ENCODE results near the gene GPX3. TPM values are rescaled to one million over a fixed set of nuclear protein-coding genes. Genes with fewer than 3 reads are reported as not detected.

The GPX3 gene
- polyA plus RNA-seq, 1 of the 3 experiments (the other 2 are of a cell fraction), result 3.2 TPM

DNA sequence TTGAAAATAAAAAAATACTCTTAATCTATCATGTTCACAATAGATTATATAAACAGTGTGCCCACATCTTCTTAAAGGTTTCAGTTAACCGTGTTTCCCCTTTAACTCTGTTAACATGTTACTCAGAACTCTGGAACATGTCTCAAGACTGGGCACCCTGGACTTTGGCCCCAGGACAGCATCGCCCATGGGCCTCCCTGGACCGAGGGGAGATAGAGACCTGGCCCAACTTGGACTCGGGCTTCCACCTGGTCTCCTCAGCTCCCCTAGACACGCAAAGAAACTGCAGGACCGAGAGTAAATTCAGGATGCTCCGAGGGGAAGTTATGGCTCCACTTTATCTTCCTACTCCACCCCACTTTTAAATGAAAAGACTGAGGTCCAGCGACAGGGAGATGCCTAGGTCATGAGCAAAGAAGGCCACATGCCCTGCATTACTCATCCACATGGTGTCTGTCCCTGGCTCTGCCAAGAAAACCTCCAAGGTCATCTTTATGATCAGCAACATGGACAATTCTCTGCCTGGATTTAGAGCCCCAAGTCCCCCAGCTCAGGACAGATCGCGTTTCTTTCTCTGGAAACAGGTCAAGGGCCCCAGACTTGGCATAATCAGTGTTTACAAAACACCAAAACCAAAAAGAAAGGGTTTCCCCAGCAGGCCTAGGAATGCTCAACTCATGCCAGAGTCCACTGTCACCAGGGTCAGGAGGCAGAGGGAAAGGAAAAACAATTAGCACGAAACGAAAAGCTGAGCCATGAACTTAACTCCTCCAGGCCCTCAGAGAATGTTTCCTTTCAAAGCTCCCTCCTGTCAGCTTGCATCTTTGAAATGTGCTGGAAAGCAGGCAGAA, 17.4 kb downstream of the GPX3 start:
- H3K9me3 ChIP-seq, result no peaks in the 10 kb centered on the region
- H3K79me2 ChIP-seq (ENCODE audit: insufficient read depth), result no peaks in the 10 kb centered on the region
- H3K27ac ChIP-seq (ENCODE audit: low read depth in 2 of 2, low read length in 1 of 2), result peak overlapping the region in 1 of 2 experiments; percentile 69; a peak in 3 of 4 replicates
- H3K36me3 ChIP-seq (replicated peaks in 1 of 2; ENCODE audit: control insufficient read depth in 1 of 2, insufficient read depth in 2 of 2, low read length in 1 of 2), result peaks cover 28 to 57% of the 10 kb centered on the region in 2 experiments
- H3K4me3 ChIP-seq (ENCODE audit: low read depth in 2 of 2, low read length in 1 of 2), result no peak overlapping the region
- H3F3A ChIP-seq (replicated peaks; ENCODE audit: insufficient read depth), result peaks cover 18% of the 10 kb centered on the region
- no peaks in the 10 kb centered on the region for H4K20me1 ChIP-seq (ENCODE audit: insufficient read depth)
- H3K4me1 ChIP-seq (ENCODE audit: control insufficient read depth in 1 of 2, insufficient read depth in 2 of 2, low read depth in 1 of 2, low read length in 1 of 2), result peaks cover 0 to 26% of the 10 kb centered on the region in 2 experiments; a peak in 2 of 4 replicates
- POLR2A ChIA-PET, result interaction anchor here (0.6 kb wide), 1 partner anchor 80 kb away, joined by 3 read pairs; no protein-coding TSS in a partner anchor
- no peaks in the 10 kb centered on the region for H3K9me2 ChIP-seq
- 76% methylated on average over 12 of the region's 12 CpGs for WGBS (ENCODE audit: low lambda C conversion rate)
- no peak overlapping the region for H3K9ac ChIP-seq
- peak overlapping the region; percentile 60 for H3K4me2 ChIP-seq
- DNase-seq, result no peak
- CTCF ChIA-PET, result interaction anchor here (1.7 to 9.6 kb wide), 3 partner anchors 12 to 88 kb away, joined by 6 to 93 read pairs (median 12); no protein-coding TSS in a partner anchor
- H2AFZ ChIP-seq (ENCODE audit: low read depth), result no peak overlapping the region
- H3K27me3 ChIP-seq (ENCODE audit: insufficient read depth), result no peaks in the 10 kb centered on the region
- TF ChIP-seq, protein P1, sequence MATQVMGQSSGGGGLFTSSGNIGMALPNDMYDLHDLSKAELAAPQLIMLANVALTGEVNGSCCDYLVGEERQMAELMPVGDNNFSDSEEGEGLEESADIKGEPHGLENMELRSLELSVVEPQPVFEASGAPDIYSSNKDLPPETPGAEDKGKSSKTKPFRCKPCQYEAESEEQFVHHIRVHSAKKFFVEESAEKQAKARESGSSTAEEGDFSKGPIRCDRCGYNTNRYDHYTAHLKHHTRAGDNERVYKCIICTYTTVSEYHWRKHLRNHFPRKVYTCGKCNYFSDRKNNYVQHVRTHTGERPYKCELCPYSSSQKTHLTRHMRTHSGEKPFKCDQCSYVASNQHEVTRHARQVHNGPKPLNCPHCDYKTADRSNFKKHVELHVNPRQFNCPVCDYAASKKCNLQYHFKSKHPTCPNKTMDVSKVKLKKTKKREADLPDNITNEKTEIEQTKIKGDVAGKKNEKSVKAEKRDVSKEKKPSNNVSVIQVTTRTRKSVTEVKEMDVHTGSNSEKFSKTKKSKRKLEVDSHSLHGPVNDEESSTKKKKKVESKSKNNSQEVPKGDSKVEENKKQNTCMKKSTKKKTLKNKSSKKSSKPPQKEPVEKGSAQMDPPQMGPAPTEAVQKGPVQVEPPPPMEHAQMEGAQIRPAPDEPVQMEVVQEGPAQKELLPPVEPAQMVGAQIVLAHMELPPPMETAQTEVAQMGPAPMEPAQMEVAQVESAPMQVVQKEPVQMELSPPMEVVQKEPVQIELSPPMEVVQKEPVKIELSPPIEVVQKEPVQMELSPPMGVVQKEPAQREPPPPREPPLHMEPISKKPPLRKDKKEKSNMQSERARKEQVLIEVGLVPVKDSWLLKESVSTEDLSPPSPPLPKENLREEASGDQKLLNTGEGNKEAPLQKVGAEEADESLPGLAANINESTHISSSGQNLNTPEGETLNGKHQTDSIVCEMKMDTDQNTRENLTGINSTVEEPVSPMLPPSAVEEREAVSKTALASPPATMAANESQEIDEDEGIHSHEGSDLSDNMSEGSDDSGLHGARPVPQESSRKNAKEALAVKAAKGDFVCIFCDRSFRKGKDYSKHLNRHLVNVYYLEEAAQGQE (IDR thresholded peaks at IDR 0.05; ENCODE audit: low read depth, low read length), result no peak
- TF ChIP-seq, protein P2, sequence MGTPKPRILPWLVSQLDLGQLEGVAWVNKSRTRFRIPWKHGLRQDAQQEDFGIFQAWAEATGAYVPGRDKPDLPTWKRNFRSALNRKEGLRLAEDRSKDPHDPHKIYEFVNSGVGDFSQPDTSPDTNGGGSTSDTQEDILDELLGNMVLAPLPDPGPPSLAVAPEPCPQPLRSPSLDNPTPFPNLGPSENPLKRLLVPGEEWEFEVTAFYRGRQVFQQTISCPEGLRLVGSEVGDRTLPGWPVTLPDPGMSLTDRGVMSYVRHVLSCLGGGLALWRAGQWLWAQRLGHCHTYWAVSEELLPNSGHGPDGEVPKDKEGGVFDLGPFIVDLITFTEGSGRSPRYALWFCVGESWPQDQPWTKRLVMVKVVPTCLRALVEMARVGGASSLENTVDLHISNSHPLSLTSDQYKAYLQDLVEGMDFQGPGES (IDR thresholded peaks at IDR 0.05; ENCODE audit: low read depth, low read length), result no peak
- TF ChIP-seq TAF1 (IDR thresholded peaks at IDR 0.05; ENCODE audit: borderline replicate concordance, low read depth, low read length), result no peak
- TF ChIP-seq NFIC (IDR thresholded peaks at IDR 0.05; ENCODE audit: borderline replicate concordance), result 0 out of 2 replicates have a peak, but pooled peaks have one; percentile 44
- TF ChIP-seq, protein P3, sequence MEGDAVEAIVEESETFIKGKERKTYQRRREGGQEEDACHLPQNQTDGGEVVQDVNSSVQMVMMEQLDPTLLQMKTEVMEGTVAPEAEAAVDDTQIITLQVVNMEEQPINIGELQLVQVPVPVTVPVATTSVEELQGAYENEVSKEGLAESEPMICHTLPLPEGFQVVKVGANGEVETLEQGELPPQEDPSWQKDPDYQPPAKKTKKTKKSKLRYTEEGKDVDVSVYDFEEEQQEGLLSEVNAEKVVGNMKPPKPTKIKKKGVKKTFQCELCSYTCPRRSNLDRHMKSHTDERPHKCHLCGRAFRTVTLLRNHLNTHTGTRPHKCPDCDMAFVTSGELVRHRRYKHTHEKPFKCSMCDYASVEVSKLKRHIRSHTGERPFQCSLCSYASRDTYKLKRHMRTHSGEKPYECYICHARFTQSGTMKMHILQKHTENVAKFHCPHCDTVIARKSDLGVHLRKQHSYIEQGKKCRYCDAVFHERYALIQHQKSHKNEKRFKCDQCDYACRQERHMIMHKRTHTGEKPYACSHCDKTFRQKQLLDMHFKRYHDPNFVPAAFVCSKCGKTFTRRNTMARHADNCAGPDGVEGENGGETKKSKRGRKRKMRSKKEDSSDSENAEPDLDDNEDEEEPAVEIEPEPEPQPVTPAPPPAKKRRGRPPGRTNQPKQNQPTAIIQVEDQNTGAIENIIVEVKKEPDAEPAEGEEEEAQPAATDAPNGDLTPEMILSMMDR (IDR thresholded peaks at IDR 0.05), result no peak
- TF ChIP-seq, protein P4, sequence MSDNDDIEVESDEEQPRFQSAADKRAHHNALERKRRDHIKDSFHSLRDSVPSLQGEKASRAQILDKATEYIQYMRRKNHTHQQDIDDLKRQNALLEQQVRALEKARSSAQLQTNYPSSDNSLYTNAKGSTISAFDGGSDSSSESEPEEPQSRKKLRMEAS (IDR thresholded peaks at IDR 0.05; ENCODE audit: low read depth), result peak; percentile 40; the same call in 1 of the 2 replicates
- 0 out of 2 replicates have a peak, but pooled peaks have one; percentile 31 for TF ChIP-seq FOSL2 (IDR thresholded peaks at IDR 0.05; ENCODE audit: borderline replicate concordance, low read depth)
- no peak for TF ChIP-seq SIN3A (IDR thresholded peaks at IDR 0.05; ENCODE audit: borderline replicate concordance, low read depth, low read length)
- TF ChIP-seq GABPA (IDR thresholded peaks at IDR 0.05; ENCODE audit: low read depth), result no peak
- TF ChIP-seq, protein P5, sequence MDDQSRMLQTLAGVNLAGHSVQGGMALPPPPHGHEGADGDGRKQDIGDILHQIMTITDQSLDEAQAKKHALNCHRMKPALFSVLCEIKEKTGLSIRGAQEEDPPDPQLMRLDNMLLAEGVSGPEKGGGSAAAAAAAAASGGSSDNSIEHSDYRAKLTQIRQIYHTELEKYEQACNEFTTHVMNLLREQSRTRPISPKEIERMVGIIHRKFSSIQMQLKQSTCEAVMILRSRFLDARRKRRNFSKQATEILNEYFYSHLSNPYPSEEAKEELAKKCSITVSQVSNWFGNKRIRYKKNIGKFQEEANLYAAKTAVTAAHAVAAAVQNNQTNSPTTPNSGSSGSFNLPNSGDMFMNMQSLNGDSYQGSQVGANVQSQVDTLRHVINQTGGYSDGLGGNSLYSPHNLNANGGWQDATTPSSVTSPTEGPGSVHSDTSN (IDR thresholded peaks at IDR 0.05), result 0 out of 2 replicates have a peak, but pooled peaks have one; percentile 3
- no peak for TF ChIP-seq FOXM1 (IDR thresholded peaks at IDR 0.05; ENCODE audit: low read depth)
- no peak for TF ChIP-seq EZH2phosphoT487 (IDR thresholded peaks at IDR 0.05; ENCODE audit: borderline replicate concordance, low read depth)
- no peak for TF ChIP-seq FOXJ3 (CRISPR knock-in tag; IDR thresholded peaks at IDR 0.05)
- TF ChIP-seq, protein P6, sequence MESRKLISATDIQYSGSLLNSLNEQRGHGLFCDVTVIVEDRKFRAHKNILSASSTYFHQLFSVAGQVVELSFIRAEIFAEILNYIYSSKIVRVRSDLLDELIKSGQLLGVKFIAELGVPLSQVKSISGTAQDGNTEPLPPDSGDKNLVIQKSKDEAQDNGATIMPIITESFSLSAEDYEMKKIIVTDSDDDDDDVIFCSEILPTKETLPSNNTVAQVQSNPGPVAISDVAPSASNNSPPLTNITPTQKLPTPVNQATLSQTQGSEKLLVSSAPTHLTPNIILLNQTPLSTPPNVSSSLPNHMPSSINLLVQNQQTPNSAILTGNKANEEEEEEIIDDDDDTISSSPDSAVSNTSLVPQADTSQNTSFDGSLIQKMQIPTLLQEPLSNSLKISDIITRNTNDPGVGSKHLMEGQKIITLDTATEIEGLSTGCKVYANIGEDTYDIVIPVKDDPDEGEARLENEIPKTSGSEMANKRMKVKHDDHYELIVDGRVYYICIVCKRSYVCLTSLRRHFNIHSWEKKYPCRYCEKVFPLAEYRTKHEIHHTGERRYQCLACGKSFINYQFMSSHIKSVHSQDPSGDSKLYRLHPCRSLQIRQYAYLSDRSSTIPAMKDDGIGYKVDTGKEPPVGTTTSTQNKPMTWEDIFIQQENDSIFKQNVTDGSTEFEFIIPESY (IDR thresholded peaks at IDR 0.05; ENCODE audit: borderline replicate concordance, low read depth), result no peak
- TF ChIP-seq YY1 (IDR thresholded peaks at IDR 0.05; ENCODE audit: low read depth), result no peak
- TF ChIP-seq, protein P7, sequence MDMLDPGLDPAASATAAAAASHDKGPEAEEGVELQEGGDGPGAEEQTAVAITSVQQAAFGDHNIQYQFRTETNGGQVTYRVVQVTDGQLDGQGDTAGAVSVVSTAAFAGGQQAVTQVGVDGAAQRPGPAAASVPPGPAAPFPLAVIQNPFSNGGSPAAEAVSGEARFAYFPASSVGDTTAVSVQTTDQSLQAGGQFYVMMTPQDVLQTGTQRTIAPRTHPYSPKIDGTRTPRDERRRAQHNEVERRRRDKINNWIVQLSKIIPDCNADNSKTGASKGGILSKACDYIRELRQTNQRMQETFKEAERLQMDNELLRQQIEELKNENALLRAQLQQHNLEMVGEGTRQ (IDR thresholded peaks at IDR 0.05; ENCODE audit: borderline replicate concordance, low read depth, low read length), result no peak
- no peak for TF ChIP-seq RCOR1 (IDR thresholded peaks at IDR 0.05; ENCODE audit: low read length)
- TF ChIP-seq MXI1 (IDR thresholded peaks at IDR 0.05; ENCODE audit: low read depth, low read length), result no peak
